Measurements from ENCODE around the gene DUSP3. TPM values are rescaled to one million over a fixed set of nuclear protein-coding genes. Genes with fewer than 3 reads are reported as not detected.

Gene DUSP3
- total and polyA plus RNA-seq, 5 donors from 2014 or later: 4.6 to 9.8 (median 6.3) TPM

GRCh38 chr17:43772877-43773648 is 5.7 kb downstream of the DUSP3 start:
- ATAC-seq (ENCODE audit: low read depth in 2 of 2) (no peak), DNase-seq (no peak)
- Histone ChIP-seq H3K27me3 (ENCODE audit: control insufficient read depth, insufficient read depth, low read length) (no peaks in the 10 kb centered on the region), H3K4me1 (ENCODE audit: control insufficient read depth, insufficient read depth, low read length, poor library complexity, severe bottlenecking) (peaks cover 3% of the 10 kb centered on the region), H3K9me3 (ENCODE audit: control insufficient read depth in 2 of 2, low read length in 2 of 2) (no peaks in the 10 kb centered on the region), H3K36me3 (ENCODE audit: control insufficient read depth, insufficient read depth, low read length) (no peaks in the 10 kb centered on the region), H3K27ac (ENCODE audit: insufficient read depth, low read length, poor library complexity, severe bottlenecking) (no peak overlapping the region), H3K4me3 (ENCODE audit: low read depth, low read length) (no peak overlapping the region)
- H3K27me3 Mint-ChIP-seq: no peaks in the 10 kb centered on the region
- H3K4me1 Mint-ChIP-seq: peaks cover 0 to 4% (median 1%) of the 10 kb centered on the region in 4 donors
- H3K9me3 Mint-ChIP-seq: no peaks in the 10 kb centered on the region
- peaks cover 24% of the 10 kb centered on the region for H3K36me3 Mint-ChIP-seq
- H3K27ac Mint-ChIP-seq: peak overlapping the region in 1 of 3 donors; percentile 46
- peak overlapping the region in 1 of 4 donors; percentile 56 for H3K4me3 Mint-ChIP-seq

GRCh38 chr17:43771463-43771862 is 7.3 kb downstream of the DUSP3 start:
- DNase-seq (no peak), ATAC-seq (ENCODE audit: low read depth in 2 of 2) (no peak)
- Mint-ChIP-seq H3K4me1 (peaks cover 0 to 4% (median 0%) of the 10 kb centered on the region in 4 donors), H3K36me3 (peaks cover 24% of the 10 kb centered on the region), H3K9me3 (no peaks in the 10 kb centered on the region), H3K27me3 (no peaks in the 10 kb centered on the region), H3K27ac (peak overlapping the region in 1 of 3 donors; percentile 5), H3K4me3 (no peak overlapping the region)
- no peak overlapping the region for H3K27ac ChIP-seq (ENCODE audit: insufficient read depth, low read length, poor library complexity, severe bottlenecking)
- no peaks in the 10 kb centered on the region for H3K36me3 ChIP-seq (ENCODE audit: control insufficient read depth, insufficient read depth, low read length)
- H3K9me3 ChIP-seq (ENCODE audit: control insufficient read depth in 2 of 2, low read length in 2 of 2): no peaks in the 10 kb centered on the region
- H3K4me1 ChIP-seq (ENCODE audit: control insufficient read depth, insufficient read depth, low read length, poor library complexity, severe bottlenecking): no peaks in the 10 kb centered on the region
- H3K4me3 ChIP-seq (ENCODE audit: low read depth, low read length): no peak overlapping the region
- H3K27me3 ChIP-seq (ENCODE audit: control insufficient read depth, insufficient read depth, low read length): no peaks in the 10 kb centered on the region

- peaks cover 0 to 5% (median 0%) of the 10 kb centered on the region in 4 donors for H3K4me1 Mint-ChIP-seq
- H3K36me3 Mint-ChIP-seq: peaks cover 24% of the 10 kb centered on the region
- no peaks in the 10 kb centered on the region for H3K36me3 ChIP-seq (ENCODE audit: control insufficient read depth, insufficient read depth, low read length)
Observed at GRCh38 chr17:43770957-43771356, 7.8 kb downstream of the DUSP3 start.

GRCh38 chr17:43769859-43770258 is 8.9 kb downstream of the DUSP3 start:
- Histone ChIP-seq H3K9me3 (ENCODE audit: control insufficient read depth in 2 of 2, low read length in 2 of 2) (no peaks in the 10 kb centered on the region), H3K4me3 (ENCODE audit: low read depth, low read length) (no peak overlapping the region), H3K36me3 (ENCODE audit: control insufficient read depth, insufficient read depth, low read length) (no peaks in the 10 kb centered on the region), H3K4me1 (ENCODE audit: control insufficient read depth, insufficient read depth, low read length, poor library complexity, severe bottlenecking) (no peaks in the 10 kb centered on the region), H3K27ac (ENCODE audit: insufficient read depth, low read length, poor library complexity, severe bottlenecking) (no peak overlapping the region), H3K27me3 (ENCODE audit: control insufficient read depth, insufficient read depth, low read length) (no peaks in the 10 kb centered on the region)
- Mint-ChIP-seq H3K27ac (no peak overlapping the region), H3K9me3 (no peaks in the 10 kb centered on the region), H3K4me3 (no peak overlapping the region), H3K36me3 (peaks cover 24% of the 10 kb centered on the region), H3K4me1 (peaks cover 0 to 5% (median 0%) of the 10 kb centered on the region in 4 donors), H3K27me3 (peaks cover 4% of the 10 kb centered on the region)
- no peak for ATAC-seq (ENCODE audit: low read depth in 2 of 2)
- no peak for DNase-seq

More at GRCh38 chr17:43770957-43771356, 7.8 kb downstream of the DUSP3 start:
- Mint-ChIP-seq H3K27ac (peak overlapping the region in 1 of 3 donors; percentile 5), H3K27me3 (peaks cover 4% of the 10 kb centered on the region), H3K9me3 (no peaks in the 10 kb centered on the region), H3K4me3 (no peak overlapping the region)
- no peaks in the 10 kb centered on the region for H3K9me3 ChIP-seq (ENCODE audit: control insufficient read depth in 2 of 2, low read length in 2 of 2)
- no peaks in the 10 kb centered on the region for H3K27me3 ChIP-seq (ENCODE audit: control insufficient read depth, insufficient read depth, low read length)
- no peak for ATAC-seq (ENCODE audit: low read depth in 2 of 2)
- no peak overlapping the region for H3K4me3 ChIP-seq (ENCODE audit: low read depth, low read length)
- no peak overlapping the region for H3K27ac ChIP-seq (ENCODE audit: insufficient read depth, low read length, poor library complexity, severe bottlenecking)
- no peaks in the 10 kb centered on the region for H3K4me1 ChIP-seq (ENCODE audit: control insufficient read depth, insufficient read depth, low read length, poor library complexity, severe bottlenecking)
- no peak for DNase-seq

GRCh38 chr17:43769426-43769825 is 9.4 kb downstream of the DUSP3 start:
- no peaks in the 10 kb centered on the region for H3K9me3 Mint-ChIP-seq
- no peaks in the 10 kb centered on the region for H3K27me3 ChIP-seq (ENCODE audit: control insufficient read depth, insufficient read depth, low read length)
- no peaks in the 10 kb centered on the region for H3K9me3 ChIP-seq (ENCODE audit: control insufficient read depth in 2 of 2, low read length in 2 of 2)
- H3K27ac Mint-ChIP-seq: no peak overlapping the region
- no peak overlapping the region for H3K4me3 ChIP-seq (ENCODE audit: low read depth, low read length)
- H3K36me3 Mint-ChIP-seq: peaks cover 24% of the 10 kb centered on the region
- peaks cover 4% of the 10 kb centered on the region for H3K27me3 Mint-ChIP-seq
- H3K4me3 Mint-ChIP-seq: no peak overlapping the region
- H3K4me1 Mint-ChIP-seq: peaks cover 0 to 5% (median 0%) of the 10 kb centered on the region in 4 donors
- H3K4me1 ChIP-seq (ENCODE audit: control insufficient read depth, insufficient read depth, low read length, poor library complexity, severe bottlenecking): no peaks in the 10 kb centered on the region
- ATAC-seq (ENCODE audit: low read depth in 2 of 2): no peak
- no peaks in the 10 kb centered on the region for H3K36me3 ChIP-seq (ENCODE audit: control insufficient read depth, insufficient read depth, low read length)
- H3K27ac ChIP-seq (ENCODE audit: insufficient read depth, low read length, poor library complexity, severe bottlenecking): no peak overlapping the region
- no peak for DNase-seq

- ATAC-seq (ENCODE audit: low read depth in 2 of 2): no peak
- peaks cover 0 to 5% (median 0%) of the 10 kb centered on the region in 4 donors for H3K4me1 Mint-ChIP-seq
- H3K27me3 Mint-ChIP-seq: peaks cover 4% of the 10 kb centered on the region
- no peak for DNase-seq
- H3K36me3 Mint-ChIP-seq: peaks cover 24% of the 10 kb centered on the region
- Histone ChIP-seq H3K4me1 (ENCODE audit: control insufficient read depth, insufficient read depth, low read length, poor library complexity, severe bottlenecking) (no peaks in the 10 kb centered on the region), H3K4me3 (ENCODE audit: low read depth, low read length) (no peak overlapping the region), H3K36me3 (ENCODE audit: control insufficient read depth, insufficient read depth, low read length) (no peaks in the 10 kb centered on the region), H3K9me3 (ENCODE audit: control insufficient read depth in 2 of 2, low read length in 2 of 2) (no peaks in the 10 kb centered on the region), H3K27me3 (ENCODE audit: control insufficient read depth, insufficient read depth, low read length) (no peaks in the 10 kb centered on the region), H3K27ac (ENCODE audit: insufficient read depth, low read length, poor library complexity, severe bottlenecking) (no peak overlapping the region)
- H3K27ac Mint-ChIP-seq: no peak overlapping the region
- H3K9me3 Mint-ChIP-seq: no peaks in the 10 kb centered on the region
- H3K4me3 Mint-ChIP-seq: no peak overlapping the region
Observed at GRCh38 chr17:43768943-43769342, 9.8 kb downstream of the DUSP3 start.

- Histone ChIP-seq H3K27me3 (ENCODE audit: control insufficient read depth, insufficient read depth, low read length) (no peaks in the 10 kb centered on the region), H3K36me3 (ENCODE audit: control insufficient read depth, insufficient read depth, low read length) (no peaks in the 10 kb centered on the region), H3K9me3 (ENCODE audit: control insufficient read depth in 2 of 2, low read length in 2 of 2) (no peaks in the 10 kb centered on the region), H3K4me3 (ENCODE audit: low read depth, low read length) (no peak overlapping the region), H3K27ac (ENCODE audit: insufficient read depth, low read length, poor library complexity, severe bottlenecking) (no peak overlapping the region), H3K4me1 (ENCODE audit: control insufficient read depth, insufficient read depth, low read length, poor library complexity, severe bottlenecking) (no peaks in the 10 kb centered on the region)
- peaks cover 0 to 3% (median 0%) of the 10 kb centered on the region in 4 donors for H3K4me1 Mint-ChIP-seq
- peak overlapping the region in 1 of 4 donors; percentile 13 for H3K4me3 Mint-ChIP-seq
- no peak overlapping the region for H3K27ac Mint-ChIP-seq
- DNase-seq (no peak), ATAC-seq (ENCODE audit: low read depth in 2 of 2) (peak in 1 of 2 donors; percentile 30)
- H3K9me3 Mint-ChIP-seq: no peaks in the 10 kb centered on the region
- peaks cover 24% of the 10 kb centered on the region for H3K36me3 Mint-ChIP-seq
- peaks cover 4% of the 10 kb centered on the region for H3K27me3 Mint-ChIP-seq
Observed at GRCh38 chr17:43768382-43768781, 10.4 kb downstream of the DUSP3 start.

GRCh38 chr17:43767713-43768059 is 11.1 kb downstream of the DUSP3 start:
- no peaks in the 10 kb centered on the region for H3K27me3 ChIP-seq (ENCODE audit: control insufficient read depth, insufficient read depth, low read length)
- Mint-ChIP-seq H3K27me3 (peaks cover 4% of the 10 kb centered on the region), H3K4me1 (peaks cover 0 to 2% (median 0%) of the 10 kb centered on the region in 4 donors), H3K36me3 (peaks cover 20% of the 10 kb centered on the region), H3K9me3 (no peaks in the 10 kb centered on the region), H3K4me3 (no peak overlapping the region), H3K27ac (no peak overlapping the region)
- no peak overlapping the region for H3K4me3 ChIP-seq (ENCODE audit: low read depth, low read length)
- no peaks in the 10 kb centered on the region for H3K4me1 ChIP-seq (ENCODE audit: control insufficient read depth, insufficient read depth, low read length, poor library complexity, severe bottlenecking)
- H3K9me3 ChIP-seq (ENCODE audit: control insufficient read depth in 2 of 2, low read length in 2 of 2): no peaks in the 10 kb centered on the region
- ATAC-seq (ENCODE audit: low read depth in 2 of 2): no peak
- H3K27ac ChIP-seq (ENCODE audit: insufficient read depth, low read length, poor library complexity, severe bottlenecking): no peak overlapping the region
- H3K36me3 ChIP-seq (ENCODE audit: control insufficient read depth, insufficient read depth, low read length): no peaks in the 10 kb centered on the region
- DNase-seq: no peak

All from CD4-positive, CD25-positive, alpha-beta regulatory T cell (primary cell).